PC-9 (cell line): Measurements from ENCODE around the gene HMG20A.

ENCODE experiments used
- EZH2 ChIP-seq: fragments of 200-600 bp; sonication (generic); IDR thresholded peaks from 2 replicates; pipeline ENCODE4 v1.8.0; 2017; ENCODE audit warnings: antibody characterized with exemption, low read depth
- TF ChIP-seq, protein P1 (sequence below): fragments of 200-600 bp; sonication (generic); conservative IDR thresholded peaks from 2 replicates; pipeline ENCODE4 v1.6.1; 2017; ENCODE audit warnings: mixed run types, antibody characterized with exemption, mild to moderate bottlenecking, moderate library complexity

DNA sequence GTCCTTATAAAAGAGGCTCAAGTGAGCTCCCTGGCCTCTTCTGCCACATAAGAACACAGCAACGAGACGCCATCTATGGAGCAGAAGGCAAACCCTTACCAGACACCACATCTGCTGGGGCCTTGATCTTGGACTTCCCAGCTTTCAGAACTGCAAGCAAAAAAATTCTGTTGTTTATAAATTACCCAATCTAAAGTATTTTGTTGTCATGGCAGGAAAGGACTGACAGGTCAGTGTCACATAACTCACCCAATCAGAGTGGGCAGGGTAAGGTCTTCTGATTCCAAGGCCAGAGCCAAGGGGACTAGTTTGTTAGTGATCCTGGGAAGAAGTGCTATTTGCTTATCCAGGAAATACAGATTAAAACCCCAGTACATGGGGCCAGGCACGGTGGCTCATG lies 98.9 kb downstream of the HMG20A start:
- TF ChIP-seq, protein P1, sequence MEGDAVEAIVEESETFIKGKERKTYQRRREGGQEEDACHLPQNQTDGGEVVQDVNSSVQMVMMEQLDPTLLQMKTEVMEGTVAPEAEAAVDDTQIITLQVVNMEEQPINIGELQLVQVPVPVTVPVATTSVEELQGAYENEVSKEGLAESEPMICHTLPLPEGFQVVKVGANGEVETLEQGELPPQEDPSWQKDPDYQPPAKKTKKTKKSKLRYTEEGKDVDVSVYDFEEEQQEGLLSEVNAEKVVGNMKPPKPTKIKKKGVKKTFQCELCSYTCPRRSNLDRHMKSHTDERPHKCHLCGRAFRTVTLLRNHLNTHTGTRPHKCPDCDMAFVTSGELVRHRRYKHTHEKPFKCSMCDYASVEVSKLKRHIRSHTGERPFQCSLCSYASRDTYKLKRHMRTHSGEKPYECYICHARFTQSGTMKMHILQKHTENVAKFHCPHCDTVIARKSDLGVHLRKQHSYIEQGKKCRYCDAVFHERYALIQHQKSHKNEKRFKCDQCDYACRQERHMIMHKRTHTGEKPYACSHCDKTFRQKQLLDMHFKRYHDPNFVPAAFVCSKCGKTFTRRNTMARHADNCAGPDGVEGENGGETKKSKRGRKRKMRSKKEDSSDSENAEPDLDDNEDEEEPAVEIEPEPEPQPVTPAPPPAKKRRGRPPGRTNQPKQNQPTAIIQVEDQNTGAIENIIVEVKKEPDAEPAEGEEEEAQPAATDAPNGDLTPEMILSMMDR, result no peak
- TF ChIP-seq EZH2, result no peak
